NCI-H345 (cell line): Measurements from ENCODE around the gene EZH2.

ENCODE experiments used
- DNase-seq: peaks from one replicate; lab custom pipeline; 2025; lab: John Stamatoyannopoulos, UW

The EZH2 gene

DNA sequence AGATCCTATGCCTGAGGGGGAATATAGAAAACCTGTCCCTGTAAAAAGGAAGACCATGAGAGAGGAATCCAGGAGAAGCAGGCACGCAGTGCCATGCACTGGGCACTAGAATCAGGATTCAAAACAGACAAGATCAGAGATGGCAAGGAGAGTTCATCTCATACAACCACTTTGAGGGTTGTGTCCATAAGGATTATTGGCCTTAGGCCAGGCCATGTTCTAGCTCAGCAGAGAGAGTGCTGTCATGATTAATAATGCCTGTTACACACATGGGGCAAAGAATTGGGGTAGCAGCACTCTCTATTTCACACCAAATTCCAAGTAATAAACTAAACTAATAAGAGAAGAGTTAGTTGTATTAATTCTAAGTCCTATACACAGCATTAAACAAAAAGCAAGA, 29.1 kb downstream of the EZH2 start:
- DNase-seq, result no peak

DNA sequence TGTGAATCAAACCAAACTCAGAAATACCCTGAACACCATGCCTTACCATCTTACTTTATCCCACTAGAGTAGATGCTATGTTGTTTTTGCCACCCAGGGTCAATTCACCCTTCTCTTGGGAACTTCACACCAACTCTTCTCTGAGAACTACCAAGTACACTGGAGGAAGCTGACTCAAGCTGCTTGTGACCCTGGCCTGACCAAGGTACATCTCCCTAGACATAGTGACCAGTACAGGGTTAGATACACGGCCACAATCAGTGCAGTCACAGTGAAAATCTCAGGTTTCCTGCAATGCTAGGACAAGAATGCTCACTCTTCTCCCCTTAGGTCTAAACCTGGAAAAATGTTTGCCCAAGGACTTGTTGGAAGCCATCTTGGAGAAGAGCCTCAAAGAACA, 31.8 kb downstream of the EZH2 start:
- DNase-seq, result no peak

DNA sequence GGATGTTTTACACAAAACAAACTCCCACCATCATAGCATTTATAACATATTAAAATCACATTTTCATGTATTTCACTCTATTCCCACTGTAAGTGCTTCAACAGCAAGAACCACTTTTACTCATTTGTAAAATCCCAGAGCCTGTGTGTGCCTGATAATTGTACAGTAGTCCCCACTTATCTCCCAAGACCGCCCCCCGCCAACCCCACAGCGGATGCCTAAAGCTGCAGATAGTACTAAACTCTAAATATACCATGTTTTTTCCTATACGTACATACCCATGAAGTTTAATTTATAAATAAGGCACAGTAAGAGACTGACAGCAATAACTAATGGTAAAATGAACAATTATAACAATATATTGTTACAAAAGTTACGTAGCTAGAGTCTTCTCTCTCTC, 33.5 kb downstream of the EZH2 start:
- no peak for DNase-seq

DNA sequence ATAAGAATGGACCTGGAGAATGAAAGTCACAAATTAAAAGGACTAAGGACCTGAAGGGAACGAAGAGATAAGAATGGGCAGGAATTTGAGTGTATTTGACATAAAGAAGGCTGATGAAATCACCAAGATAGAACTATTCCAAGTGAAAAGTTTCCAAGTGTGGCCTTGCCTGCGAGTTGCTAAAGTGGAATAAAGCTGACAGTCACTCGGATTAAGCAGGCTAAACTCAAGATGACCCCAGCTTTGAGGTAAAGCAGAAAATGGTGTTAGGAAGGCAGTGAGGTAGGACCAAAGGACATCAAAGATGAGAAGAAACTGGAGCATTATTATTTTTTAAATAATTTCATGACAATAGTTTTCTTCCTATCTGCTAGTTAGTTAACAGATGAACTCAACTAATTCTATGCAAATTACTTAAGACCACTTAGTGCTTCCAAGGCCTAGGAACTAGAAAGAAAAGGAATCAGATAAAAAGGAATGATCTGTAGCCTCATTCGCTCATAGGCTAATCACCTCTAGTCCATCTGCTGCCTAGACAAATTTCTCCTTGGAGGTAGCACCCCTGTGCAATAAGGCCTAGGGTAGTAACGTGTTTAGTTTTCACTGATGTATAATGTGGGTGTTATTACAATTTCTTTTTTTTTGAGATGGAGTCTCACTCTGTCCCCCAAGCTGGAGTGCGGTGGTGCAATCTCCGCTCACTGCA, 34.5 kb downstream of the EZH2 start:
- DNase-seq, result no peak

DNA sequence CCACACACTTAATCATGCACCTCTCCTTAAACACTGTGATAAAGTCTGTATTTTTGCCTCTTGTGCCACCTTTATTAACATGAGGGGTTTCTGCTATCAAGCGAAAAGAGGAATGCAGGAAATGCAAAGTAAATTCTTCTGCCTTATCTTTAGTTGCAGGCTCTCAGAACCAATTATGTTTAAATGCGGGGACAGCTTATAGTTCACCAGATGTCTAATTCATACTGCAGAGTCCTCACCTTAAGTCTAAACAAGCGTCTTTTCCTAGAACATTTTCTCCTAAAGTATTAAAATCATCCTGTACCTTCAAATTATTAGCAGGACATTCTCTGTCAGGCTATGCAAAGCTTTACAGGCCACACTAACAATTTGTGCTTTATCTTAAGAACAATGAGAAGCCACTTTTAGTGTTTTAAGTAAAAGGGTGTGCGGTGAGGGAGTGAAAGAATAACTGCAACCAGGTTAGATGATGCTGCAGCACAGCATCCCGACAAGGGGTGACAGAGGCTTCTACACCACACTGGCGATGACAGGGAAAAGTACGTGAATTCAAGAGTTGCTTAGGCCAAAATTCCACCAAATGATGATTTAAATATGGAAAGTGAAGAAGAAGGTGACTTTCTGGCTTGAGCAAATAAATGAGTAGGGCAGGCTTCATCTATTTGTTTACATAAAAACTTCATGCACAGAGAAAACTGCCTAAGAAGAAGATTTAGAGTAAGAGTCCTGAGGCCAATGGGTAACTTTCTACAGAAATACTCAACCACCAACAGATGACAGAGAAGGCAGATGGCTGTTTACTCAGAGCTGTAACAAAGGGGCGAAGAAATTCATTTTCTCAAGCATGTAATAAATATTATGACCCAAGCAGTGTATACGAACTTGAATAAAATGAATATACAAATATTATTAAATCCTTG, 36.0 kb downstream of the EZH2 start:
- no peak for DNase-seq

DNA sequence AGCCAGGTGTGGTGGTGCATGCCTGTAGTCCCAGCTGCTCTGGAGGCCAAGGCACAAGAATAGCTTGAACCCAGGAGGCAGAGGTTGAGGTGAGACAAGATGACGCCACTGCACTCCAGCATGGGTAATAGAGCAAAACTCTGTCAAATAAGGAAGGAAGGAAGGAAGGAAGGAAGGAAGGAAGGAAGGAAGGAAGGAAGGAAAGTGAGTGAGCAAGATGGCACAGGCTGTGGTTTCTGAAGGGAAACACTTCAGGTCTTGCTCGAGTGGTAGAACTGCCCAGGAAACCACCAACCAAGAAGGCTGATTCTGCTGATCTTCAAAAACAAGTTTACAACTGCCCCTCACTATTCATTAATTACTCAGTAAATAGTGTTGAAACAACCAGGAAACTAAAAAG, 45.2 kb downstream of the EZH2 start:
- DNase-seq, result no peak

DNA sequence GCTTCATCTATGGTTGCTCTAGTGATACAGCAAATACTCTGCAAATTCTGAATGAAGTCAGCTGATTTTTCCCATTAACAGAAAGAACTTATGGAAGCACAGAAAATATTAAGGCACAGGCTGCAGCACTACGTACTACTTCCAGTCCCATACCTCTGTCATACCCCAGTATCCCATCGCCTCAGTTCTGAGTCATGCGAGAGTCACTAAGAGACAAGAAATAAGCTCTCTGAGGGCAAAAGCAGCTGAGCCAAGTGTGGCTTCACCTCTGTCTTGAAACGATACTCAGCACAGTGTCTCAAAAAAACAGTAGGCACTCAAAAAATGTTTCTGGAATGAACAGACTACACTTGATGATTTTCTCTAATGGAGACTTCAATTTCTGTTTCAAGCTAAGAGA, 48.2 kb downstream of the EZH2 start:
- DNase-seq, result no peak

DNA sequence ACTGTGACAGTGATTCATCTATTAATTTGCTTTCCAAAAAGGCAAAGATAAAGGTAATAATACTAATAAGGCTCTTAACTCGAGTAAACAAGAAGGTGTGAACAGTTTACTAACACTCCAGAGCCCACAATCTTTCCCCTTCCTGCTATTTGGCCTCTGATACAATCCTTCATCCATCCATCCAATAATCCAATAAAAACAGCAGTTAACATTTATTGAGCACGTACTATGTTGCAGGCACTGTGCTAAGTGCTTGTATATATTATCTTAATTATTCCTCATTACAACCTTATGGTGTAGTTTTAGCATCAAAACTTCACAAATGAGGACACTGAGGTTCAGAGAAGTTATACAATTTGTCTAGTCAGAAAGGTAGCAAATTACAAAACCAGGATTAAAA, 49.5 kb downstream of the EZH2 start:
- DNase-seq, result no peak

DNA sequence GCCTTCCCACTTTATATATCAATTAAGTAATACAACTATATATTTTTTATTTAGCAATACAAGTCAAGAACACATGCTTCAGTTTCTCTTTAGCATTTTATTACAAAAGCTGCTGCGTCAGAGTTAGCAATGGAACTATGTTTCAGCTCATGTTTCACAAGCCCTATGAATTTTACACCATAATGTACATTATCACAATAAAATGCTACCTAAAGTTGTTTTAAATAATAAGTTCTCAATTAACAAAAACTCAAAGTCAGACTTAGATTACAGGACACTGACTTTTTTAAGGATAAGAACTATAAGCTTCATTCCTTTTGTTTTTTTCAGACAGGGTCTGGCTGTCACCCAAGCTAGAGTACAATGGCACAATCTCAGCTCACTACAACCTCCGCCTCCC, 52.3 kb downstream of the EZH2 start:
- no peak for DNase-seq

DNA sequence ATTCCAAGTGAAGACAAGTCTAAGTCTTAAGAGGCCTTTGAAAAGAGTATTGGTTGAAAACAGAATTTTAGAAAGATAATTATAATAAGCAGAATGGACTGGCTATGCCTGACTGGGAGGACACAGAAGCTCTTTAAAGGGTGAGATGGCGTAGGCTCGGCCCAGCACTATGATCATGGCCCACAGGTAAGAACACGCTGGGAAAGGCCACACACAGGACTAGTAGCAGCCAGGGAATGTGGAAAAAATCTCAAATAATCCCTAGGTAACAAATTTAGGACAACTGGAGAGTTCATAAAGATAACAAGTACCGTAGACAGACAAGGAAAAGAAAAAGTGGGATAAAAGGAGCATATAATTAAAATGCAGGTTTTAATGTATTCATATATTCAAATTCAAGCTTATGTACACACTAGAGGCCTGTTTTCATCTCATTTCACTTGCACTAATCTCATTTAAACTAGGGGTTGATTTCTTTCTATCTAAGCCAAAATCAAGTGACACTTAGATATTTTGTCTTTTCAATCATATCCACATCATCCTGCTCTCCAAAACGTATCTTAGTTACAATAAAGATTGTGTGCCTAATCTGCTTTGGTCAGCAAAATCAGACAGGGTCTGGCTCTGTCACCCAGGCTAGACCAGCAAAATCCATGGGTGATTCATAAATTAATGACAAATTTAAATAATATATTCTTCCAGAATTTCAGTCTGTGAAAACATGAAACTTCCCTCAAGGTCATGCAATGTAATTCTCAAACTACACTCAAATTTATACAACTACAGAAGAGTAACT, 53.0 kb downstream of the EZH2 start:
- no peak for DNase-seq

DNA sequence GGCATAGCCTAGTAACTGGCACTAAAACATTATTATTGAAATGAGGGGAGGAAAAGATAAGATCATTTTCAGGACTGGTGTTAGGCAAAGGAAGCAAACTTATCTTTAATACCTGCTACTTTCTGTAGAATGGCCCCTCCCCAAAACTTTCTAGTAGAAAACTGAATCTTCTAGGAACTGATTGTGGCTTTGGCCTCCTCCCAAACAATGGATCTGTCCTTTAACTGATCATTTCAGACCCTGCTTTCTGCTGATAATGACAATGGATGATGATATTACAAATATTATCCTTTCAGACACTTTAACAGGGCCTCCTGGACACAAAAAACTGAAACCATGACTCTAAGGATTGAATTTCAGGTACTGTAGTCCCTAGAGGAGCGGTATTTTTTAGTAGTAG, 55.1 kb downstream of the EZH2 start:
- DNase-seq, result no peak

DNA sequence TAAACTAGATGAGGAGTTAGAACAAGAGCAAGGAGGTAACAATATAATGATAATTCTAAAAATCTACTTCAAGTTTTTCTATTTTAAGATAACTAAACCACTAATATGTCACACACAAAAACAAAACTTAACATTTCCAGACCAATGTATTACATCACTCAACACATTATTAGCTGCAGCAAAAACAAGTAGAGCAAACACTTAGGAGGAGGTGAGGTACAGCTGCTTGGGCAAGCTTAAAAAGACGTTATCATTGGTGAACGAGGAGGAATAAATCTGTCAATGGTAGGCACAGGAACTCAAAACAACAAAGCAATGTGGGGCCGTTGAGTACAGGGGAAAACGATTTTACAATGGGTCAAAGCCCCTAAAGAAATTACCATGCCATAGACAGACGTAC, 58.8 kb downstream of the EZH2 start:
- no peak for DNase-seq

DNA sequence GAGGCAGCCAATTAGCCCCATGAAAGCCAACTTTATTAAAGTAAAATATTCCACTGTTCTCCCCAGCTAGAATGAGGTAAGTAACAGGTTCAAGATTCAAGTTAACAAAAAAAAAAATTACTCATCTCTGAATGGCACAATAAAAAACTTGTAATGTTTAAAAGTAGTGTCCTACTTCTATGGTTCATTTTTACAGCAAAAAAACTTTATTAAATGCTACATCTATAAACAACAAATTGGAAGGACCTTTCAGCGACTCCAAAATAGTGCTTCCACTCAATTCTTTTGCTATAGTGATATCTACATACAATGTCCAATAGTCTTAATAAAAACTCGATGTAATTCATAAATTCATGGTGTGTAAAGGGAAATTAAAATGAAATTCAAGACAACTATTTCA, 59.2 kb downstream of the EZH2 start:
- DNase-seq, result no peak

DNA sequence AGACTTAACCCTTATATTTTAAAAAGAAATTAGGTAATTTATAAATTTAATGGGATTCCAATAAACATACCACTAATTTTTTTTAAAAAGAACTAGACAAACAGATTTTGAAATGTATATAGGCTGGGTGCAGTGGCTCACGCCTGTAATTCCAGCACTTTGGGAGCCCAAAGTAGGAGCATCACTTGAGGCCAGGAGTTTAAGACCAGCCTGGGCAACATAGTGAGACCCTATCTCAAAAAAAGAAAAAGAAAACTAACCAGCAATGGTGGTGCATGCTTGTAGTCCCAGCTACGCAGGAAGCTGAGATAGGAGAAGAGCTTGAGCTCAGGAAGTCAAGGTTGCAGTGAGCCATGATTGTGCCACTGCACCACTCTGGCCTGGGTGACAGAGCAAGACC, 62.7 kb downstream of the EZH2 start:
- DNase-seq, result no peak

DNA sequence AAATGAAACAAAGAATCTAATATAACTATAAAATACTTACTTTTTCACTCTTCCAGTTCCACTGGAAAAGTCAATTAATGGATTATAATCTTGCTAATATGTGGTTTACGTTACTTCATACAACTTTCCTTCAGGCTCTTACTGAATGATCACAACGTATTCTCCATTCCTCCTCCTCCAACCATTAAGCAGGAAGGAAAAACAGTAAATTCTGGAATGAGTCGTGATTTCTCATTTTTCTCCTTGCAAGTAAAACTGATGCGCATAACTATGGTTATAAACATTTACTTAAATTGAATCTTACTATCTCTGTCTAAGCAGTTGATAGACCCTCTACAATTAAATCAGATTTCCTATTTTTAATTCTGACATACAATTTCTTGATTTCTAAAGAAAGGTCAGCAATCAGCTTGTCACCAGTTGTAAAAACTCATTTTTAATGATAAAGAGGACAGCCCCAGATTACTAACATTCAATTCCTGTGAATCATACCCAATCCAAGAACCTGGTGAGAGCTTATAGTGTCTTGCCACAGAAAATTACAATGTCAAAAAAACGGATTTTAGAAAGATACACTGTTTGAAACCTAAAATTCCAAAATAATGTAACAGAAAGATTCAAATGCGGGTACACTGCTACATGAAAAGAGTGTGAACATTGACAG, 64.3 kb downstream of the EZH2 start:
- DNase-seq, result no peak

DNA sequence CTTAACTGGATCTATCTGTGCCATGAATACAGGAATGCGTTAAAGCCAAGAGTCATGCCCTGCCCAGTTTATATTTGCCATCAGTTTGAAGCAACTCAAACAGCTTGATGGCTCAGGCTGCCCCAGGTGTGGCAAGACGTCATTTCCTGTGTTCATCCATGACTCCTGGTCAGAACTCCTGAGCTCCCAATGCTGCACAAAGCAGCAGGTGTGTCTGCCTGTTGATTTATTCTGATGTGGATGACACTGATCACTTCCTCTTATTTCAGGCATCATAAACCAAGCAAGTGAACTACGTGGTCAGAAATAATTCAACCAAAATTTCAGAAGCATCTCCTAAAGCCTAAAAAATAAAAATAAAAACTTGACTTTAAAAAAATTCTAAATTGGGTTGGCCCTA, 68.5 kb downstream of the EZH2 start:
- DNase-seq, result no peak

DNA sequence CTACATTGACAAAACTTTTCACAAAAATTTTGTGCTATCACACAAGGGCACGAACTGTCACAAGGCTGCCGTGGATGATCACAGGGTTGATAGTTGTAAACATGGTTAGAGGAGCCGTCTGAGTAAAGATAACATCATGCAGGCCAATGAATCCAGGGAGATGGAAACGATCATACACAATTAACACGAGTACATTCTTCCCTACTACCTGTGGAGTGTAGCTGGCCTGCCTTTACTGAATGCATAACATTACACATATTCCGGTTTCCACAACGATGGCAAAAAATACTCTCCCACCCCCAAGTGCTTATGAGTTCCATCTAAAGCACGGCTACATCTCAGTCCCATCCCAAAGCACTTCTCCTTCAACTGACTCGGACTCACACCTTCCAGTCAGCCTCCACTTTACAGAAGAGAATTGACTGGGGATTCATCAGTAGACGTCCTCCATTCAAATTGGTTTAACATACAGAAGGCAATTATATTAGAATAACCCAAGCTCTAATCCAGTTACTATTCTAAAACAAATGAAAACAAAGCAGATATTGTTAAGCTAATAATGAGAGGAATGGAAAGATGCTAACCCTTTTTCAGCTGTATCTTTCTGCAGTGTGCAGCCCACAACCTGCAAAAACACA, 69.0 kb downstream of the EZH2 start:
- no peak for DNase-seq

DNA sequence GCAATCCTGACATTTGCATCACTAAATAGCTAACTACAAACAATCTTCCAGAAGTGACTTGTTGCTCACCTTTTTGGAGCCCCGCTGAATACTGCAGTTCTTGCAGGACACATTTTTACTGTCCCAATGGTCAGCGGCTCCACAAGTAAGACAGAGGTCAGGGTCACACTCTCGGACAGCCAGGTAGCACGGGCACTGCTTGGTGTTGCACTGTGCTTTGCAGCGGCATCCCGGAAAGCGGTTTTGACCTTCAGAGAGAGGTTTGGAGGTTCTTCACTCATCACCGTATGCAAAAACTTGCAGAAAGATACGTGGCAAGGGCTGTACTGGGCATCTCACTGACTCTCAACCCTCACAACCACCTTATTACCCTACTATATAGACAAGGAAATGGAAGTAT, 70.2 kb downstream of the EZH2 start:
- DNase-seq, result no peak

DNA sequence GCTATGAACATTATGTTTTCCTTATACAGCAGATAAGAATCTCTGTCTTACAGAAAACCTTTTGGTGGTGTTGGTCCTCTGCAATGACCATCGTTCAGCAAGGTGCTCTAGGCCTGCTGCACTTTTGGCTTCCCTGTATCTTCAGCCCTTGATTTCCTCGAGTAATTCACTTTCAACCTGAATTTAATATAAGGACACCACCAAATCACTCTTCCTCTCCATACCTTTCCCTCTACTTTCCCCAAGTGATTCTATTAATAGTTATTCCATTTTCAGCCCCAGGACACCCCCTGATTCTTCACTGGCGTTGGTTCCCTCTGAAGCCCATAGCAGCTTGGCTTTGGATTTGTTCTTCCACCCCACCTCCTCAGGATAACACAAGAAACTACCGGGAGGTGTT, 72.2 kb downstream of the EZH2 start:
- DNase-seq, result no peak

DNA sequence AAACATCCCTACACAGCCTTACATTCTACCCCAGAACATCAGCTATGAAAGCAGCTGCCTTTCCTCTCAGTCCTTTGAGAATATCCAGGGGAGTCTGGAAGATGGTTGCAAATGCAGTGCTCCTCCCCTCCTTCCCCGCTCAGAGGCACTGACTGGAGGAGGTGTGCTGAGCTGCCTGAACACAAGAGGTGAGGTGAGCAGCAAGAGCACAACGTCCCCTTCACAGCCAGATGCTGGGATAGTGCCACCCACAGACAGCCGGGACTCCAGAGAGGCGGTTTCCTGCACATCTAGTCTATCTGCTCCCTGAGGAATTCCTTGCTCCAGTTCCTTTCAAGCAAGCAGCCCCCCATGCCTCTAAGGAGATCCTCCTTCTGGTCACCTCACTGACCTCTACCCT, 74.2 kb downstream of the EZH2 start:
- DNase-seq, result no peak

DNA sequence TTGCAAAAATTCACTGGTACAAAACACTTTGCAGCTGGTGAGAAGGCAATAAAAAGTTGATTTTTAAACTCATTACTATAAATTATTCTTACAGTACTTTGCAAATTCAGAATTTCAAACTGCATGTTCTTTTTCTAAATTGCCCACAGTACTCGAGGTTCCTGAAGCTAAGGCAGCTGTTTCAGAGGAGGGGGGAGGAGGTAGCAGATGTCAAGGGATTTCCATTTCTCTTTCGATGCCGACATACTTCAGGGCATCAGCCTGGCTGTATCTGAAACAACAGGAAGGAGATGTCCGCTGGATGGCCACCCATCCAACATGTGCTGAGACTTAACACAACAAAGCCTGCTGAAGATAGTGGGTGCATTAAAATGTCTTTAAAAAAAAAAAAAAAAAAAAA, 76.7 kb downstream of the EZH2 start:
- no peak for DNase-seq

DNA sequence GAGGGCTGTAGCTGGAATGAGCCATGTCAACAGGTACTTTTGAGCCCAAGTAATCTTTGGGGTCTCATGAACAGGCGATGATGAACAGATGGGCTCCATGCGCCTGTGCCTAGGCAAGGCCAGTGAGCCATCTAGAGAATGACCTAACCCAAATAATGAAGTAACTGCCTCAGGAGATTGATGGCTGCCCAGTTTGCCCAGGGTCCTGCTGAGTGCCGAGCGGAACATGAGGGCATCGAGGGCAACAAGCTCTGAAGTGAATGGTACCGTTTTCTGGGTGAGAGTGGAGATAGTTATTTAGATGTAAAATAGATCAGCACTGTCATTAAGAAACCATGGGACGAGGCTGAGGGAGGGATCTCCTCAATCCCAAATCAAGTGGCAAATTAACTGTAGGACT, 77.9 kb downstream of the EZH2 start:
- DNase-seq, result no peak
